Karpas-422 (cell line): ENCODE results near the gene SKA3. TPM values are rescaled to one million over a fixed set of nuclear protein-coding genes. Genes with fewer than 3 reads are reported as not detected.
"Not testable (repeated sequence)": the region's sequence is repeated elsewhere in the genome, so short reads cannot be mapped to it uniquely, and the experiment has no call there.

Experiments used
- DNase-seq: peaks from one replicate; pipeline ENCODE4 v3.0.0-alpha.2; 2015
- H2AFZ ChIP-seq: fragments of 200-600 bp; sonication (generic); 2 replicates; pipeline ENCODE4 v1.6.1; 2014; ENCODE audit warnings: antibody characterized with exemption, low read length, mixed read lengths
- H3K27ac ChIP-seq: fragments of 200-600 bp; sonication (generic); 2 replicates; pipeline ENCODE4 v1.5.1; 2014; ENCODE audit warnings: mild to moderate bottlenecking, low read length, moderate library complexity
- H3K27me3 ChIP-seq: fragments of 200-600 bp; sonication (generic); 2 replicates; pipeline ENCODE4 v1.6.1; 2014; ENCODE audit warnings: low read length, mixed read lengths
- H3K36me3 ChIP-seq: fragments of 200-600 bp; sonication (generic); 2 replicates; pipeline ENCODE4 v1.6.1; 2014; ENCODE audit warnings: low read length, mixed read lengths; ENCODE audit not compliant: insufficient read depth
- H3K4me1 ChIP-seq: fragments of 200-600 bp; sonication (generic); 2 replicates; pipeline ENCODE4 v1.6.1; 2014; ENCODE audit warnings: mild to moderate bottlenecking, low read length, mixed read lengths
- H3K4me2 ChIP-seq: fragments of 200-600 bp; sonication (generic); 2 replicates; pipeline ENCODE4 v1.6.1; 2014; ENCODE audit warnings: low read length, low read depth, mild to moderate bottlenecking; ENCODE audit not compliant: poor library complexity, severe bottlenecking
- H3K4me3 ChIP-seq: fragments of 200-600 bp; sonication (generic); 2 replicates; pipeline ENCODE4 v1.5.1; 2014; ENCODE audit warnings: mild to moderate bottlenecking, antibody characterized with exemption, low read length, mixed read lengths
- H3K79me2 ChIP-seq: fragments of 200-600 bp; sonication (generic); 2 replicates; pipeline ENCODE4 v1.6.1; 2014; ENCODE audit warnings: mild to moderate bottlenecking, low read length, mixed read lengths
- H3K9ac ChIP-seq: fragments of 200-600 bp; sonication (generic); 2 replicates; pipeline ENCODE4 v1.6.0; 2014; ENCODE audit warnings: low read length
- H3K9me2 ChIP-seq: fragments of 200-600 bp; sonication (generic), shearing (Covaris generic); replicated peaks from 2 replicates; pipeline ENCODE4 v1.6.0; 2014; ENCODE audit warnings: mild to moderate bottlenecking, low read length, moderate library complexity; ENCODE audit not compliant: insufficient read depth
- H3K9me3 ChIP-seq: fragments of 300-700, 200-600 bp; sonication (generic); 2 replicates; pipeline ENCODE4 v1.6.1; 2014; ENCODE audit warnings: low read length, mixed read lengths
- H4K20me1 ChIP-seq: fragments of 200-600 bp; sonication (generic); 2 replicates; pipeline ENCODE4 v1.6.1; 2014; ENCODE audit warnings: mild to moderate bottlenecking, antibody characterized with exemption, low read length, low read depth; ENCODE audit not compliant: insufficient read depth
- total RNA-seq: library from RNA; depleted of rRNA; stranded (reverse); fragments of >200 nt; shearing (Covaris generic); gene quantifications from 2 replicates; pipeline ENCODE4 v1.2.3, GENCODE V29; 2014; ENCODE audit warnings: low replicate concordance

Gene SKA3
- total RNA-seq, 1 experiment from 2014 or later: 34.2 TPM

DNA sequence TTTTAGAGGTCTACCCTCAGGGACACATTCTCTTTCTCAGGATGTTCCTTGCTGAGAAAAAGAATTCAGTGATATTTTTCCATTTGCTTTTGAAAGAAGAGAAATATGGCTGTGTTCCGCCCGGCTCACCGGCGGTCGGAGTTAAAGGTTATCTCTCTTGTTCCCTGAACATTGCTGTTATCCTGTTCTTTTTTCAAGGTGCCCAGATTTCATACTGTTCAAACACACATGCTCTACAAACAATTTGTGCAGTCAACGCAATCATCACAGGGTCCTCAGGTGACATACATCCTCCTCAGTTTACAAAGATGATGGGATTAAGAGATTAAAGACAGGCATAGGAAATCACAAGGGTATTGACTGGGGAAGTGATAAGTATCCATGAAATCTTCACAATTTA lies 40.5 kb downstream of the SKA3 start:
- H3K27me3 ChIP-seq, H3K36me3 ChIP-seq, DNase-seq, H2AFZ ChIP-seq, H3K9me3 ChIP-seq, H3K4me3 ChIP-seq, H3K4me2 ChIP-seq, H4K20me1 ChIP-seq, H3K79me2 ChIP-seq, H3K9ac ChIP-seq, H3K4me1 ChIP-seq, H3K9me2 ChIP-seq, H3K27ac ChIP-seq: not testable (repeated sequence)

DNA sequence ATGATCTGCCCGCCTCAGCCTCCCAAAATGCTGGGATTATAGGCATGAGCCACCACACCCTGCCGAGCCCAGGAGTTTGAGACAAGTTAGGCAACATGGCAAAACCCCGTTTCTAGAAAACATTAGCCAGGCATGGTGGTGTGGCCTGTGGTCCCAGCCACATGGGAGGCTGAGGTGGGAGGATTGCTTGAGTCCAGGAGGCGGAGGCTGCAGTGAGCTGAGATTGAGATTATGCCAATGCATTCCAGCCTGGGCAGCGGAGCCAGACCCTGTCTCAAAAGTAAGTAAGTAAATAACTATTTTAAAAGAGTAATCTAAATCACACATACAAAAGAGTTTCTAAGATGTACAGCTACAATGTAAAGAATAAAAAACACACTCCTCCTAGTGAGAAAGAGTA lies 41.9 kb downstream of the SKA3 start:
- Histone ChIP-seq H3K36me3 (no peaks in the 10 kb centered on the region), H3K4me3 (no peak overlapping the region), H3K9ac (no peak overlapping the region), H3K27ac (no peak overlapping the region), H3K4me2 (no peak overlapping the region), H3K27me3 (no peaks in the 10 kb centered on the region), H3K79me2 (no peaks in the 10 kb centered on the region), H2AFZ (no peak overlapping the region), H4K20me1 (no peaks in the 10 kb centered on the region), H3K4me1 (peaks cover 3% of the 10 kb centered on the region), H3K9me3 (no peaks in the 10 kb centered on the region), H3K9me2 (no peaks in the 10 kb centered on the region)
- no peak for DNase-seq

DNA sequence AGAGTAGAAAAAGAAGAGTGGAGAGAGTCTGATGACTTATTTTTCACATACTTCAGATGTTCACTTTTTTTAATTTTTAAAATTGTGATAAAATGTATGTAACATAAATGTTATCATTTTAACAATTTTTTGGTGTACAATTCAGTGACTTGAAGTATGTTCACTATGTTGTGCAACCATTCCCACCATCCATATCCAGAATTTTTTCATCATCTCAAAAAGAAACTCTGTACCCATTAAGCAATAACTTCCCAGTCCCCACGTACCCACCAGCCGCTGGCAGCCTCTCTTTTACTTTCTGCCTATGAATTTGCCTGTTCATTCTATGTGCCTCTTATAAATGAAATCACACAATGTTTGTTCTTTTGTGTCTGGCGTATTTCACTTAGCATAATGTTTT lies 43.3 kb downstream of the SKA3 start:
- H3K9me2 ChIP-seq: no peaks in the 10 kb centered on the region
- DNase-seq: no peak
- no peaks in the 10 kb centered on the region for H3K36me3 ChIP-seq
- no peak overlapping the region for H2AFZ ChIP-seq
- no peak overlapping the region for H3K4me2 ChIP-seq
- H3K4me1 ChIP-seq: no peaks in the 10 kb centered on the region
- no peaks in the 10 kb centered on the region for H3K9me3 ChIP-seq
- no peaks in the 10 kb centered on the region for H3K79me2 ChIP-seq
- no peaks in the 10 kb centered on the region for H3K27me3 ChIP-seq
- H3K9ac ChIP-seq: no peak overlapping the region
- H4K20me1 ChIP-seq: no peaks in the 10 kb centered on the region
- no peak overlapping the region for H3K27ac ChIP-seq
- no peak overlapping the region for H3K4me3 ChIP-seq

DNA sequence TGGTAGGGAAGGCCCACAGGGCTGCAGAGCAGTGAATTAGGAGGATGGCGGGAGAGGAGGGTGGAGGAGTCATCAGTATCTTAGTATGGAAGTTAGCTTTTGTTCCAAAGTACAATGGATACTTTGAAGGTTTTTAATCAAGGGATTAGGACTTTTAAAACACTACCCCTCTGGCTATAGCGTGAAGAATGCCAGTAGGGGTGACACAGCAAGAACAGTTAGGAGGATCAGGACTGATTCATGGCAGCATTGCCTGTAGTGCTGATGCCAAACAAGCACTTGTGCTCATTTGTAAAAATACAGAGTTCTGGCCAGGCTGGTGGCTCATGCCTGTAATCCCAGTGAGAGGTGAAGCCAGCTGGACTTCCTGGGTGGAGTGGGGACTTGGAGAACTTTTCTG lies 46.2 kb downstream of the SKA3 start:
- Histone ChIP-seq H3K4me3 (no peak overlapping the region), H3K9me3 (no peaks in the 10 kb centered on the region), H3K9ac (no peak overlapping the region), H3K4me1 (no peaks in the 10 kb centered on the region), H3K4me2 (no peak overlapping the region), H3K27ac (no peak overlapping the region), H3K36me3 (no peaks in the 10 kb centered on the region), H4K20me1 (no peaks in the 10 kb centered on the region), H2AFZ (no peak overlapping the region), H3K79me2 (no peaks in the 10 kb centered on the region), H3K27me3 (no peaks in the 10 kb centered on the region), H3K9me2 (no peaks in the 10 kb centered on the region)
- DNase-seq: no peak

- H2AFZ ChIP-seq: no peak overlapping the region
- H3K79me2 ChIP-seq: no peaks in the 10 kb centered on the region
- no peak overlapping the region for H3K4me2 ChIP-seq
Observed at GRCh38 chr13:21124852-21125251, 51.5 kb downstream of the SKA3 start.

GRCh38 chr13:21123956-21124355 lies 52.4 kb downstream of the SKA3 start:
- no peaks in the 10 kb centered on the region for H3K36me3 ChIP-seq
- H3K4me1 ChIP-seq: no peaks in the 10 kb centered on the region
- H3K27ac ChIP-seq: no peak overlapping the region
- H4K20me1 ChIP-seq: no peaks in the 10 kb centered on the region
- no peaks in the 10 kb centered on the region for H3K27me3 ChIP-seq
- H3K4me2 ChIP-seq: no peak overlapping the region
- H3K79me2 ChIP-seq: no peaks in the 10 kb centered on the region
- no peaks in the 10 kb centered on the region for H3K9me3 ChIP-seq
- no peak overlapping the region for H3K9ac ChIP-seq
- no peak overlapping the region; the same call in 1 of the 2 replicates for H2AFZ ChIP-seq
- no peak for DNase-seq
- H3K4me3 ChIP-seq: no peak overlapping the region
- H3K9me2 ChIP-seq: no peaks in the 10 kb centered on the region

More at GRCh38 chr13:21124852-21125251, 51.5 kb downstream of the SKA3 start:
- Histone ChIP-seq H3K9me3 (no peaks in the 10 kb centered on the region), H3K27me3 (no peaks in the 10 kb centered on the region), H3K9ac (no peak overlapping the region), H3K27ac (no peak overlapping the region), H3K4me1 (no peaks in the 10 kb centered on the region), H3K4me3 (no peak overlapping the region), H3K9me2 (no peaks in the 10 kb centered on the region), H4K20me1 (no peaks in the 10 kb centered on the region), H3K36me3 (no peaks in the 10 kb centered on the region)
- peak; percentile 40 for DNase-seq

DNA sequence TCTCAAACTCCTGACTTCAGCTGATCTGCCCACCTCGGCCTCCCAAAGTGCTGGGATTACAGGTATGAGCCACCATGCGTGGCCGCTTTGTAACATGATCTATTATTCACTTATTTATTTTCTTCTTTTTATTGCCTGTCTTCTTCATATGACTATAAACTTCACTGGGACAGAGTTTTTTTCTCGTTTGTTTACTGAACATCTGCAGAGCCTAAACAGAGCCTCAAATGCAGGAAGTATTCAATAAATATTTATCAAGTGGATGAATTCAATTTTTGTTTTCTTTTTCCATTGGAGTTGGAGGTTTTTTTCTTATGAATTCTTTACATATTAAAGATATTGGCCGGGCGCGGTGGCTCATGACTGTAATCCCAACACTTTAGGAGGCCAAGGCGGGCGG lies 54.7 kb downstream of the SKA3 start:
- no peak for DNase-seq
- no peaks in the 10 kb centered on the region for H3K9me3 ChIP-seq
- H3K27me3 ChIP-seq: no peaks in the 10 kb centered on the region
- H3K9me2 ChIP-seq: no peaks in the 10 kb centered on the region
- no peak overlapping the region for H2AFZ ChIP-seq
- no peak overlapping the region for H3K27ac ChIP-seq
- no peaks in the 10 kb centered on the region for H3K36me3 ChIP-seq
- H3K4me3 ChIP-seq: no peak overlapping the region
- H3K4me2 ChIP-seq: no peak overlapping the region
- H4K20me1 ChIP-seq: no peaks in the 10 kb centered on the region
- H3K79me2 ChIP-seq: no peaks in the 10 kb centered on the region
- no peaks in the 10 kb centered on the region for H3K4me1 ChIP-seq
- no peak overlapping the region for H3K9ac ChIP-seq

DNA sequence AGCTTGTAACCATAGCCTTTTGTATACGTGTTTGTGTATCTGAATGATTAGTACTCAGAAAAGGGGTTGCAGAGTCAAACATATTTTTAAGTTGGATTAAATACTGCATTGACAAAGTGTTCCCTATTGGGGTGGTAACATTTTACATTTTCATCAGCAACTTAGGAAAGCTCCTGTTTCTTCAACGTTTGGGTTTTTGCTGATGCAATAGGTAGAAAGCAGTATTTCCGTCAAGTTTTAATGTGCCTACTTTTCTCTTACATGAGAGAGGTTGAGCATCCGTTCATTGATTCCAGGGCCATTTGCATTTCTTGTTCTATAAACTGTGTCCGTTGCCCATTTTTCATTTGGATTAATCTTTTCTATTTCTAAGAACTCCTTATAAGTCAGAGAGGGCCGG lies 56.2 kb downstream of the SKA3 start:
- no peak overlapping the region for H3K9ac ChIP-seq
- no peaks in the 10 kb centered on the region for H4K20me1 ChIP-seq
- no peak overlapping the region for H3K4me2 ChIP-seq
- H3K79me2 ChIP-seq: no peaks in the 10 kb centered on the region
- H3K9me3 ChIP-seq: no peaks in the 10 kb centered on the region
- H3K4me3 ChIP-seq: no peak overlapping the region
- no peaks in the 10 kb centered on the region for H3K9me2 ChIP-seq
- H2AFZ ChIP-seq: no peak overlapping the region
- H3K36me3 ChIP-seq: no peaks in the 10 kb centered on the region
- H3K27ac ChIP-seq: no peak overlapping the region
- no peaks in the 10 kb centered on the region for H3K27me3 ChIP-seq
- DNase-seq: no peak
- no peaks in the 10 kb centered on the region for H3K4me1 ChIP-seq

DNA sequence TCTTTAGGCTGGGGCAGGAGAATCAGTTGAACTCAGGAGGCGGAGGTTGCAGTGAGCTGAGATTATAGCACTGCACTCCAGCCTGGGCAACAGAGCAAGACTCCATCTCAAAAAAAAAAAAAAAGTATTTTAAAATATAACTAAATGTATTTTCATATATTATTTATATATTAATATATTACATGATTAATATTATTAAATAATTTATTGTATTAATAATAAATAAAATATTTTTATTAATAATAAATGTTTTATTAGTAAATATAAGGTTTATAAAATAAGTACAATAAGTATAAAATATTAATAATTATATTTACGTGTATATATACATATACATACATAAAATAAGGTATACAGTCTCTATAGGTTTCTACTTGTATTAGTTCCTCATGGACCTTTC lies 56.8 kb downstream of the SKA3 start:
- no peak overlapping the region for H3K4me3 ChIP-seq
- no peaks in the 10 kb centered on the region for H3K36me3 ChIP-seq
- H2AFZ ChIP-seq: no peak overlapping the region
- no peak overlapping the region for H3K4me2 ChIP-seq
- H4K20me1 ChIP-seq: no peaks in the 10 kb centered on the region
- H3K4me1 ChIP-seq: no peaks in the 10 kb centered on the region
- no peak for DNase-seq
- no peak overlapping the region for H3K9ac ChIP-seq
- no peak overlapping the region for H3K27ac ChIP-seq
- no peaks in the 10 kb centered on the region for H3K9me3 ChIP-seq
- H3K79me2 ChIP-seq: no peaks in the 10 kb centered on the region
- no peaks in the 10 kb centered on the region for H3K27me3 ChIP-seq
- no peaks in the 10 kb centered on the region for H3K9me2 ChIP-seq
